GM12874 (cell line): ENCODE results near the gene EIF5A2.

ENCODE experiments used
- TF ChIP-seq, protein P1 (sequence below): IDR thresholded peaks from 2 replicates; pipeline ENCODE4 v1.5.1; 2011; ENCODE audit warnings: low read depth, mild to moderate bottlenecking, control low read depth, low read length, moderate library complexity; ENCODE audit not compliant: insufficient read depth

Gene EIF5A2

GRCh38 chr3:170848292-170848917 lies 60.0 kb downstream of the EIF5A2 start:
- TF ChIP-seq, protein P1, sequence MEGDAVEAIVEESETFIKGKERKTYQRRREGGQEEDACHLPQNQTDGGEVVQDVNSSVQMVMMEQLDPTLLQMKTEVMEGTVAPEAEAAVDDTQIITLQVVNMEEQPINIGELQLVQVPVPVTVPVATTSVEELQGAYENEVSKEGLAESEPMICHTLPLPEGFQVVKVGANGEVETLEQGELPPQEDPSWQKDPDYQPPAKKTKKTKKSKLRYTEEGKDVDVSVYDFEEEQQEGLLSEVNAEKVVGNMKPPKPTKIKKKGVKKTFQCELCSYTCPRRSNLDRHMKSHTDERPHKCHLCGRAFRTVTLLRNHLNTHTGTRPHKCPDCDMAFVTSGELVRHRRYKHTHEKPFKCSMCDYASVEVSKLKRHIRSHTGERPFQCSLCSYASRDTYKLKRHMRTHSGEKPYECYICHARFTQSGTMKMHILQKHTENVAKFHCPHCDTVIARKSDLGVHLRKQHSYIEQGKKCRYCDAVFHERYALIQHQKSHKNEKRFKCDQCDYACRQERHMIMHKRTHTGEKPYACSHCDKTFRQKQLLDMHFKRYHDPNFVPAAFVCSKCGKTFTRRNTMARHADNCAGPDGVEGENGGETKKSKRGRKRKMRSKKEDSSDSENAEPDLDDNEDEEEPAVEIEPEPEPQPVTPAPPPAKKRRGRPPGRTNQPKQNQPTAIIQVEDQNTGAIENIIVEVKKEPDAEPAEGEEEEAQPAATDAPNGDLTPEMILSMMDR: no peak

GRCh38 chr3:170844377-170844776 lies 64.1 kb downstream of the EIF5A2 start:
- TF ChIP-seq, protein P1: no peak

GRCh38 chr3:170840291-170840859 lies 68.1 kb downstream of the EIF5A2 start:
- TF ChIP-seq, protein P1: no peak

DNA sequence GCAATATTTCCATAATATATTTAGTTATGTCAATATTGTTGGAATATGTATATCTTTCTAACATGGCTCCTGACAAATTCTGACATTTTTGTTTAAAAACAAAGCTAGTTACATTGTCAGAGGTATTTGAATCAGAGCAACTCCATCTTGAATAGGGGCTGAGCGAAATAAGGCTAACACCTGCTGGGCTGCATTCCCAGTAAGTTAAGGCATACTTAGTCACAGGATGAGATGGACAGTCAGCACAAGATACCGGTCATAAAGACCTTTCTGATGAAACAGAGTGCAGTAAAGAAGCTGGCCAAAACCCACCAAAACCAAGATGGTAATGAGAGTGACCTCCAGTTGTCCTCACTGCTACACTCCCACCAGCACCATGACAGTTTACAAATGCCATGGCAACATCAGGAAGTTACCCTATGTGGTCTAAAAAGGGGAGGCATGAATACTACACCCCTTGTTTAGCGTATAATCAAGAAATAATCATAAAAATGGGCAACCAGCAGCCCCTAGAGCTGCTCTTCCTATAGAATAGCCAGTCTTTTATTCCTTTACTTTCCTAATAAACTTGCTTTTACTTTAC lies 68.8 kb downstream of the EIF5A2 start:
- TF ChIP-seq, protein P1: no peak
